ENCODE data around the gene CRLF1. TPM values are rescaled to one million over a fixed set of nuclear protein-coding genes. Genes with fewer than 3 reads are reported as not detected.
"Not testable (repeated sequence)": the region's sequence is repeated elsewhere in the genome, so short reads cannot be mapped to it uniquely, and the experiment has no call there.

CRLF1 gene
- total RNA-seq, 1 donor from 2014 or later = 0.94 TPM

- DNase-seq = not testable (repeated sequence)
Observed at GRCh38 chr19:18592732-18593131, 13.9 kb downstream of the CRLF1 start.

DNA sequence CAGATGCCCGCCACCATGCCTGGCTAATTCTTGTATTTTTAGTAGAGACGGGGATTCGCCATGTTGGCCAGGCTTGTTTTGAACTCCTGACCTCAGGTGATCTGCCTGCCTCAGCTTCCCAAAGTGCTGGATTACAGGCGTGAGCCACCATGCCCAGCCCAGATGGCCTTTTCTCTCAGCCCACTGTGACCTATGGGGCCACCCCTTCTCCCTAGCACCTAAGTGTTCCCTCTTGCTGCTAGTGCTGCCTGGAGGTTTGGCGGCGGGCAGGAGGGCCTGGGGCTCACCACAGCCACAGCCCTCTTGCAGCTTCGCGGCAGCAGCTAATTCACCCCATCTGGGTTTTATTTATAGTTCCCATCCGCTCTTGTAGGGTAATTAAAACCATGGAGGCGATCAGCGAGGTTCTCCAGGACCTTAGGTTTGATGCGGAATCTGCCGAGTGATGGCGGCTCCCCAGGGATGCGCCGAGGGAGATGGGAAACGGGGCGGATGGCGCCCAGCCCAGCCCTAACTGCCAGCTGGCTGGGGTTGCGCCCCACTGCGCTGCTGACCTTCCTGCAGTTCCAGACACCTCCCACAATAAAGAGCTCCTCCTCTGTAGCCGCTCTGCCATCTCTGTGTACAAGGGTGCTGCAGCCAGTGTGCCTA lies 14.7 kb downstream of the CRLF1 start:
- DNase-seq = no peak

DNA sequence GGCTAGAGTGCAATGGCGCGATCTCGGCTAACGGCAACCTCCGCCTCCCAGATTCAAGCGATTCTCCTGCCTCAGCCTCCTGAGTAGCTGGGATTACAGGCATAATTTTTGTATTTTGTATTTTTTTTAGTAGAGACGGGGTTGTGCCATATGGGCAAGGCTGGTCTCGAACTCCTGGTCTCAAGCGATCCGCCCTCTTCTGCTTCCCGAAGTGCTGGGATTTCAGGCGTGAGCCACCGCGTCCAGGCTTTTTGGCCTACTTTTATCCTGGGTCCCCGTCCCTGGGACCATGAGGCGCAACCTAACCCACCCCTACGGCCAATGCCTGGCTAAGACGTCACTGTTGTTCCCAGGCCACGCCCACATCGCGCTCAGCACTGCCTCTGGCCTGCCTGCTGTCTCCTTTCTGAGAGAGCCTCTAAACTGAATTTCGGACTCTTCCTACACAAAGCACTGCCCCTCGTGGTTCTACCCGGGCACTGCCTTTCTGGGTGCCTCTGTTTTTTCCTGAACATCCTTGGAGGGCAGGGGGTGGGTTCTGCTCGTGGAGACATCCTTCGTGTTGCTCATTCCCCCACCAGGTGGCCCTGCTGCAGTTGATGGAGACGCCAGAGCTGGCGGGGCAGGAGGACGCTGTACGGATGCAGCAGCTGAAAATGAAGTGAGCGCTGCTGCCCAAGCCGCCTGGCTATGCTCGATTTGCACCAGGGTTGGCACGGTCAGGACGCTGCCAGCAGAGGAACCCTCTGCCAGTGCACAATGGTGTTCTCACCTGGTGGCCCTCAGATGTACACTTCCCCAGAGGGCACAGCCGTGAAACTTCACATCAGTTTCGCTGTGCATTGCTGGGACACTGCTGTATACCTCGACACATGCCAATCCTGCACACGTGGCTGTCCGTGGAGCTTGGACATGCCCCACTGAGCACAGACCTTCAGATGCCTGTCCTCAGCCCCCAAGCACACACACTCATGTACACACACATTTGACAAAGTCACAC lies 16.0 kb downstream of the CRLF1 start:
- peak; percentile 90 for DNase-seq

GRCh38 chr19:18589380-18590272 lies 17.0 kb downstream of the CRLF1 start:
- no peak for DNase-seq

DNA sequence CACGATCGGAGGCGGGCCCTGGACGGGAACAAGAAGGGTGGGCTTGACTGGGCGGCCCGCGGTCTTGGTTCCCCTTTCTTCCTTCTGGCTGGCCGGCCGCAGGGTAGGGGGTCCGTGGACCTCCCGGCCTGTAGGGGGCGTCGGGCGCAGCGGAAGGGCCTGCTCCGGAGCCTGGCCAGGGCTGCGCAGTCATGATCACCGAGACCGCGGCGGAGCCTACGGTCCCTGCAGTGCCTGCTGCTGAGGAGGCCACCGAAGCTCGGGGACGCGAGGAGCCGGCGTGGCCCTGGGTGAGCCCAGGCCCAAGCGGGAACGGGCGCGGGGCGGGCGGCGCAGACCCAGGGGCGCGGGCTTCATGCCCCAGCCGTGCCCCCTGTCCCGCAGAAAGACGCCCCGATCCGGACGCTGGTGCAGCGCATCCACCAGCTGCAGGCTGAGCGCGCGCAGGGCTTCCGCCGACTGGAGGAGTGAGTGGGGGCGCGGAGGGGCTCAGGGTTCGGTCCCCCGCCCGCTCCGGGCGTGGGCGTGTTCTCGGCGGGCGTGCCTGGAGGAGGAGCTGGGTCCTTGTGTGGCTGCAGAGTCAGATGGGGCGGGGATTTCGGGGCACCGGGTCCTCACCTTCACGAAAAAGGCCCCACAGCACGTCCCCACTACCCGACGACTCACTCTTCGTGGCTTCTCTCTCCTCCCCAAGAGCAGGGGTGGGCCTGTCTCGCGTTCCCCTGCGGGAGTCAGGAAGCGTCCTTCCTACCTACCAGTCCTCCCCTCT lies 17.8 kb downstream of the CRLF1 start, which contains the start of gene REX1BD:
Gene REX1BD (plus strand): TSS at position 188 of the 769 bp plus-strand sequence. CDS start 4 bp downstream, at position 192.
- peak; percentile 74 for DNase-seq

GRCh38 chr19:18587962-18588610 lies 18.5 kb downstream of the CRLF1 start:
- no peak for DNase-seq

DNA sequence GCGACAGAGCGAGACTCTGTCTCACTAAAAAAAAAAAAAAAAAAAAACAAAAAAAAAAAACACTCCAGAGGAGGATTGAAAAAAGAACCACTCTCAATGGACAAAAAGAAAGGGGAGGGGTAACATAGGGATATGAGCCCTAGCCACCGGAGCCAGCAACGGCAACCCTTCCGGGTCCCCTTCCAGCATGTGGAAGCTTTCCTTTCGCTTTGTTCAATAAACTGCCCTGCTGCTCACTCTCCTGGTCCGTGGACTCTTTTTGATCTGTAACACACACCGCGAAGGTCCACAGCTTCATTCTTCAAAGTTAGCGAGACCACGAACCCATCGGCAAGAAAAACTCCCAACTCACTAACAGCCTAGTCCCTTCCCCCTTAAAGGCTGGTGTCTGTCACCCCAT lies 19.0 kb downstream of the CRLF1 start:
- no peak for DNase-seq

GRCh38 chr19:18586306-18586705 lies 20.3 kb downstream of the CRLF1 start:
- DNase-seq = no peak

DNA sequence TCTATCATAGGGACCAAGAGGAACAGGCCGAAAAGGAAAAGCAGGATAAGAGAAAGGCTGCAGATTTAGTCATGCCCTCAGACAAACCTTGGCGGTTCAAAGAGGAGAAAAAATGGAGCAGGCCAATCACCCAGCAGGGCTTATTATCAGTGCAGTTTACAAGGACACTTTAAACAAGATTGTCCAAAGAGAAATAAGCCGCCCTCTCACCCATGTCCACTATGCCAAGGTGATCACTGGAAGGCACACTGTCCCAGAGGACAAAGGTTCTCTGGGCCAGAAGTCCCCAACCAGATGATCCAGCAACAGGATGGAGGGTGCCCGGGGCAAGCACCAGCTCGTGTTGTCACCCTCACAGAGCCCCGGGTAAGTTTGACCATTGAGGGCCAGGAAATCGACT lies 26.3 kb downstream of the CRLF1 start:
- DNase-seq = no peak

GRCh38 chr19:18577365-18577914 lies 29.2 kb downstream of the CRLF1 start:
- no peak for DNase-seq

GRCh38 chr19:18576383-18576782 lies 30.2 kb downstream of the CRLF1 start:
- no peak for DNase-seq

DNA sequence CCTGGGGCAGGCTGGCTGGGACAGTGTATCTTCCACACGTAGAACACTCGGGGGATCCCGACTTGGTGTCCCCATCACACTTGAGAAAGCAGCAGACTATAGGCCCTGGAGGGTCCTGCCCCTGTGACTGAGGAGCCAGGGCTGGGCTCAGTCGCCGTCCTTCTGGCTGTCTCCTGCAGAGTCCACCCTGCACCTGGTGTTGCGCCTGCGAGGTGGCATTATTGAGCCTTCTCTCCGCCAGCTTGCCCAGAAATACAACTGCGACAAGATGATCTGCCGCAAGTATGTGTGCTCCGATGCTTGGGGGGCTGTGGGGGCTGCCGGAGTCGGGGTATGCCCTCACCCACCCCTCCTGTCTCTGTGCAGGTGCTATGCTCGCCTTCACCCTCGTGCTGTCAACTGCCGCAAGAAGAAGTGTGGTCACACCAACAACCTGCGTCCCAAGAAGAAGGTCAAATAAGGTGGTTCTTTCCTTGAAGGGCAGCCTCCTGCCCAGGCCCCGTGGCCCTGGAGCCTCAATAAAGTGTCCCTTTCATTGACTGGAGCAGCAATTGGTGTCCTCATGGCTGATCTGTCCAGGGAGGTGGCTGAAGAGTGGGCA lies 31.8 kb downstream of the CRLF1 start:
- no peak for DNase-seq

- peak; percentile 94 for DNase-seq
Observed at GRCh38 chr19:18571564-18572344, 34.8 kb downstream of the CRLF1 start, which contains the start of gene UBA52. UBA52 (plus strand) TSS chr19:18571857; CDS start chr19:18573301, 1,444 bp downstream.

GRCh38 chr19:18568367-18568766 lies 38.2 kb downstream of the CRLF1 start:
- no peak for DNase-seq

DNA sequence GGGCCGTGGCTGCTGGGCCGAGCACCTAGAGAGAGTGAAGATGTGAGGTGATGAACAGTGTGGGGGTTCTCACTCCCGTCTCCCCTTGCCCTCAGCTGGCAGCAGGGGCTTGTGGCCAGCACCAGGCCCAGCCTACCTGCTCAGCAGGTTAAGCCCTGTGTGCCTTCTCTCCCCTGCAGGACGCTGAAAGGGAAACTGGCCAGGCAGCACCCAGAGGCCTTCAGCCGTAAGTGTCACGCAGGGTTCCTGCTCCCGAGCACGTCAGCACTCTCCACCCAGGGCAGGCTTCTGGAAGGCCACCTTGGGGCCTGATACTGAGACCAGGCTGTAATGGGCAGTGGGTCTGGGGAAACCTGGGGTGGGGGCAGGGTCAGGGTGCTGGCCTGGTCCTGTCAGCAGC lies 39.6 kb downstream of the CRLF1 start:
- no peak for DNase-seq

- DNase-seq = no peak
Observed at GRCh38 chr19:18562086-18562485, 44.5 kb downstream of the CRLF1 start.

- no peak for DNase-seq
Observed at GRCh38 chr19:18559685-18560084, 46.9 kb downstream of the CRLF1 start.

- DNase-seq = no peak
Observed at GRCh38 chr19:18558604-18559003, 48.0 kb downstream of the CRLF1 start.

GRCh38 chr19:18558202-18558555 lies 48.4 kb downstream of the CRLF1 start:
- no peak for DNase-seq

Measured in occipital lobe (tissue), 2 donors.